MCF 10A (cell line): ENCODE results near the gene LTBP2. TPM values are rescaled to one million over a fixed set of nuclear protein-coding genes. Genes with fewer than 3 reads are reported as not detected.

Experiments used
- BruUV-seq: library from RNA; stranded (reverse); fragments of 400-500 nt; replicated peaks from 2 replicates; lab custom pipeline; 2021; lab: Mats Ljungman, UMichigan
- CTCF ChIA-PET: fragments of 300-600 bp; sonication (Branson Sonifier 250); formaldehyde crosslinking; extraction: SDS; loops from one replicate; lab custom pipeline; 2021; ENCODE audit warnings: antibody characterized with exemption, inconsistent platforms; lab: Yijun Ruan, JAX
- POLR2A ChIA-PET: fragments of 300-600, 350-650 bp; sonication (Branson Sonifier 250); formaldehyde crosslinking; extraction: SDS; loops from one replicate; lab custom pipeline; 2020; ENCODE audit warnings: antibody characterized with exemption, inconsistent platforms; lab: Yijun Ruan, JAX
- DNase-seq: peaks from one replicate; pipeline ENCODE4 v3.0.0-alpha.2; 2018; ENCODE audit not compliant: unreplicated experiment
- H3K27ac Mint-ChIP-seq: one replicate; pipeline ENCODE4 v1.8.0; 2022; ENCODE audit warnings: mild to moderate bottlenecking, low read depth, mixed read lengths; ENCODE audit not compliant: unreplicated experiment
- H3K27me3 Mint-ChIP-seq: one replicate; pipeline ENCODE4 v1.8.0; 2022; ENCODE audit warnings: mixed read lengths; ENCODE audit not compliant: insufficient read depth, unreplicated experiment
- H3K36me3 Mint-ChIP-seq: one replicate; pipeline ENCODE4 v1.8.0; 2022; ENCODE audit warnings: mild to moderate bottlenecking, moderate library complexity, mixed read lengths; ENCODE audit not compliant: insufficient read depth, unreplicated experiment
- H3K4me1 Mint-ChIP-seq: one replicate; pipeline ENCODE4 v1.8.0; 2022; ENCODE audit warnings: mixed read lengths; ENCODE audit not compliant: insufficient read depth, unreplicated experiment
- H3K4me3 Mint-ChIP-seq: one replicate; pipeline ENCODE4 v1.8.0; 2022; ENCODE audit warnings: mild to moderate bottlenecking, moderate library complexity, mixed read lengths; ENCODE audit not compliant: unreplicated experiment
- H3K9me3 Mint-ChIP-seq: one replicate; pipeline ENCODE4 v1.8.0; 2022; ENCODE audit warnings: mixed read lengths; ENCODE audit not compliant: unreplicated experiment
- CTCF ChIP-seq: fragments of 200-600 bp; IDR thresholded peaks from one replicate; pipeline ENCODE4 v1.8.0; 2022; ENCODE audit warnings: antibody characterized with exemption, mild to moderate bottlenecking; ENCODE audit not compliant: unreplicated experiment
- intact Hi-C: fragments of 100-400 bp; cut with micrococcal nuclease; formaldehyde crosslinking; loops from 2 replicates; pipeline ENCODE4 v1.14.1; 2022
- total RNA-seq: library from RNA; stranded (reverse); gene quantifications from 2 replicates; pipeline ENCODE4 v1.2.3, GENCODE V29; 2022

Gene LTBP2
- total RNA-seq, 1 experiment from 2014 or later: 16.8 TPM

- CTCF ChIA-PET: interaction anchor here (0.6 to 1.7 kb wide), 2 partner anchors 10 to 153 kb away, joined by 3 to 8 read pairs; no protein-coding TSS in a partner anchor
- Mint-ChIP-seq H3K4me3 (no peak overlapping the region), H3K27me3 (no peaks in the 10 kb centered on the region), H3K27ac (peak overlapping the region; percentile 35), H3K36me3 (peaks cover 29% of the 10 kb centered on the region), H3K4me1 (peaks cover 9% of the 10 kb centered on the region), H3K9me3 (no peaks in the 10 kb centered on the region)
- TF ChIP-seq CTCF: no peak
- intact Hi-C loops: no loop called here
- POLR2A ChIA-PET: no interaction called here
- no peak for DNase-seq
- BruUV-seq: no TSS peak
Observed at GRCh38 chr14:74509587-74510222, 102.3 kb downstream of the LTBP2 start.

GRCh38 chr14:74508844-74509428, 103.1 kb downstream of the LTBP2 start:
- DNase-seq: no peak
- Mint-ChIP-seq H3K27me3 (no peaks in the 10 kb centered on the region), H3K4me1 (peaks cover 9% of the 10 kb centered on the region), H3K27ac (peak overlapping the region; percentile 35), H3K9me3 (no peaks in the 10 kb centered on the region), H3K4me3 (no peak overlapping the region), H3K36me3 (peaks cover 24% of the 10 kb centered on the region)
- no peak for TF ChIP-seq CTCF
- POLR2A ChIA-PET: interaction anchor here (0.6 kb wide), 1 partner anchor 8 kb away, joined by 3 read pairs; no protein-coding TSS in a partner anchor
- intact Hi-C loops: no loop called here
- CTCF ChIA-PET: interaction anchor here (1.7 kb wide), 1 partner anchor 10 kb away, joined by 8 read pairs; no protein-coding TSS in a partner anchor
- BruUV-seq: no TSS peak

GRCh38 chr14:74508292-74508731, 103.7 kb downstream of the LTBP2 start:
- Mint-ChIP-seq H3K27ac (no peak overlapping the region), H3K4me1 (peaks cover 9% of the 10 kb centered on the region), H3K27me3 (no peaks in the 10 kb centered on the region), H3K9me3 (no peaks in the 10 kb centered on the region), H3K4me3 (no peak overlapping the region), H3K36me3 (peaks cover 24% of the 10 kb centered on the region)
- no peak for DNase-seq
- peak; percentile 11 for TF ChIP-seq CTCF
- CTCF ChIA-PET: interaction anchor here (1.7 kb wide), 1 partner anchor 9 kb away, joined by 8 read pairs; no protein-coding TSS in a partner anchor
- intact Hi-C loops: no loop called here
- BruUV-seq: no TSS peak
- POLR2A ChIA-PET: interaction anchor here (0.6 to 1.5 kb wide), 2 partner anchors 7 to 15 kb away, joined by 3 read pairs; partner anchors contain the start of genes ISCA2 and NPC2

- no peak for DNase-seq
- TF ChIP-seq CTCF: no peak
- Mint-ChIP-seq H3K27me3 (no peaks in the 10 kb centered on the region), H3K4me1 (peaks cover 9% of the 10 kb centered on the region), H3K27ac (no peak overlapping the region), H3K36me3 (peaks cover 19% of the 10 kb centered on the region), H3K9me3 (no peaks in the 10 kb centered on the region), H3K4me3 (no peak overlapping the region)
- ChIA-PET CTCF (interaction anchor here (1.2 kb wide), 1 partner anchor 9 kb away, joined by 3 read pairs; no protein-coding TSS in a partner anchor), POLR2A (interaction anchor here (1.5 kb wide), 1 partner anchor 15 kb away, joined by 3 read pairs; the partner anchor contains the start of genes ISCA2 and NPC2)
- BruUV-seq: no TSS peak
- intact Hi-C loops: no loop called here
Observed at GRCh38 chr14:74507840-74508239, 104.2 kb downstream of the LTBP2 start.
